Measurements from ENCODE around the gene TNRC6C. TPM values are rescaled to one million over a fixed set of nuclear protein-coding genes. Genes with fewer than 3 reads are reported as not detected.

TNRC6C gene
- total RNA-seq, 3 donors from 2014 or later = 14.1 to 21.7 (median 21.6) TPM

DNA sequence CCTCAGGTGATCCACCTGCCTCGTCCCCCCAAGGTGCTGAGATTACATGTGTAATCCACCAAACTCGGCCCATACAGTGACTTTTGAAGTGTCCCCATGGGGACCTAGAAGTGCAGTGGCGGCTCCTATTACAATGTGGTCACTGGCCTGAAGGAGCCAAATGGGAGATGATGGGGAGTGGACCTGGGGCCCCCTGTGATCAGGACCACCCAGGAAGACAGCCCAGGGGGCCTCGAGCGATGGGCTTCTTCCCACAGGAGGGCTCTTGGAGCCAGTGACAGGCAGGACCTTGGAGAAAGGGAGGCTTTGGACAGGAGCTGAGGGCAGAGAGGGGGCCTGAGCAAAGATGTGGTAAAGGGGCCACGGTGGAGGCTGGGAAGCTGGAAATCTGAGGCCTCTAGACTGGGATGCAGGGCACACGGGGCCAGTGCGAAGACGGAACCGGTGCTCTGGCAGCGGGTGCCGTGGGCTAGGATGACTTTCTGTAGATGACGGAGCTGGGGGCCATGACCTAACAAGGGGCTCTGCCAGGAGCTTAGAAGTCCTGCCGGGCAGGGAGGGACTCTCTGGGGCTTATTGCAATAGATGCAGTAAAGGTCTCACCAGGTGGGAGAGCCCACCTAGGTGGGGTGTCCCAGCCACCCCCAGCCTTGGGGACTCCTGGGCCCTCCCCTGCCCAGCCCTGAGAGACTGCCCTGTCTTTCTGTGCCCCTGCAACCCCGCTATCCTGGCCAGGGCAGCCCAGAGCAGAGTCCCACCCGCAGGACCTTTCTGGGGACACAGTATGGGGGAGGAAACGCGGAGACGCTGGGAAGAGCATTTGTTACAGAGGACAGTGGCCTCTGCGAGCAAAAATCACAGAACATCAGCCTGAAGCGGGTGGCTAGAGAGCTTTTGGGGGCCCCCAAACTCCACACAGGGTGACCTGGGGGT is 185.0 kb downstream of the TNRC6C start:
- H3K36me3 ChIP-seq = no peaks in the 10 kb centered on the region
- intact Hi-C loops (cut with DNase I; ENCODE audit: low total_unique reads) = no loop called here
- no peak for TF ChIP-seq POLR2AphosphoS5 (IDR thresholded peaks at IDR 0.05)
- TF ChIP-seq POLR2A (IDR thresholded peaks at IDR 0.05) = no peak
- TF ChIP-seq, protein P1, sequence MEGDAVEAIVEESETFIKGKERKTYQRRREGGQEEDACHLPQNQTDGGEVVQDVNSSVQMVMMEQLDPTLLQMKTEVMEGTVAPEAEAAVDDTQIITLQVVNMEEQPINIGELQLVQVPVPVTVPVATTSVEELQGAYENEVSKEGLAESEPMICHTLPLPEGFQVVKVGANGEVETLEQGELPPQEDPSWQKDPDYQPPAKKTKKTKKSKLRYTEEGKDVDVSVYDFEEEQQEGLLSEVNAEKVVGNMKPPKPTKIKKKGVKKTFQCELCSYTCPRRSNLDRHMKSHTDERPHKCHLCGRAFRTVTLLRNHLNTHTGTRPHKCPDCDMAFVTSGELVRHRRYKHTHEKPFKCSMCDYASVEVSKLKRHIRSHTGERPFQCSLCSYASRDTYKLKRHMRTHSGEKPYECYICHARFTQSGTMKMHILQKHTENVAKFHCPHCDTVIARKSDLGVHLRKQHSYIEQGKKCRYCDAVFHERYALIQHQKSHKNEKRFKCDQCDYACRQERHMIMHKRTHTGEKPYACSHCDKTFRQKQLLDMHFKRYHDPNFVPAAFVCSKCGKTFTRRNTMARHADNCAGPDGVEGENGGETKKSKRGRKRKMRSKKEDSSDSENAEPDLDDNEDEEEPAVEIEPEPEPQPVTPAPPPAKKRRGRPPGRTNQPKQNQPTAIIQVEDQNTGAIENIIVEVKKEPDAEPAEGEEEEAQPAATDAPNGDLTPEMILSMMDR (IDR thresholded peaks at IDR 0.05) = no peak
- DNase-seq (ENCODE audit: low spot score in 2 of 2) = no peak
- H3K4me1 ChIP-seq = peaks cover 4 to 23% of the 10 kb centered on the region in 2 donors
- peak overlapping the region; percentile 41 to 68 for H3K27ac ChIP-seq
- H3K27me3 ChIP-seq = no peaks in the 10 kb centered on the region
- no peaks in the 10 kb centered on the region for H3K9me3 ChIP-seq
- H3K4me3 ChIP-seq = no peak overlapping the region

GRCh38 chr17:78144147-78144719 is 185.7 kb downstream of the TNRC6C start:
- peak overlapping the region in 1 of 3 donors; percentile 7 for H3K4me3 ChIP-seq
- H3K9me3 ChIP-seq = no peaks in the 10 kb centered on the region
- H3K27ac ChIP-seq = peak overlapping the region; percentile 41 to 68
- intact Hi-C loops (cut with DNase I; ENCODE audit: low total_unique reads) = no loop called here
- peaks cover 4 to 23% of the 10 kb centered on the region in 2 donors for H3K4me1 ChIP-seq
- no peaks in the 10 kb centered on the region for H3K27me3 ChIP-seq
- TF ChIP-seq POLR2A (IDR thresholded peaks at IDR 0.05) = no peak
- TF ChIP-seq, protein P1 (IDR thresholded peaks at IDR 0.05) = no peak
- TF ChIP-seq POLR2AphosphoS5 (IDR thresholded peaks at IDR 0.05) = no peak
- peak in 1 of 2 donors; percentile 56 for DNase-seq (ENCODE audit: low spot score in 2 of 2)
- H3K36me3 ChIP-seq = no peaks in the 10 kb centered on the region

- intact Hi-C loops (cut with DNase I; ENCODE audit: low total_unique reads) = no loop called here
- H3K4me3 ChIP-seq = peak overlapping the region in 1 of 3 donors; percentile 7
- peak; percentile 61 to 76 for DNase-seq (ENCODE audit: low spot score in 2 of 2)
Measured at GRCh38 chr17:78144736-78145641, 186.5 kb downstream of the TNRC6C start.

DNA sequence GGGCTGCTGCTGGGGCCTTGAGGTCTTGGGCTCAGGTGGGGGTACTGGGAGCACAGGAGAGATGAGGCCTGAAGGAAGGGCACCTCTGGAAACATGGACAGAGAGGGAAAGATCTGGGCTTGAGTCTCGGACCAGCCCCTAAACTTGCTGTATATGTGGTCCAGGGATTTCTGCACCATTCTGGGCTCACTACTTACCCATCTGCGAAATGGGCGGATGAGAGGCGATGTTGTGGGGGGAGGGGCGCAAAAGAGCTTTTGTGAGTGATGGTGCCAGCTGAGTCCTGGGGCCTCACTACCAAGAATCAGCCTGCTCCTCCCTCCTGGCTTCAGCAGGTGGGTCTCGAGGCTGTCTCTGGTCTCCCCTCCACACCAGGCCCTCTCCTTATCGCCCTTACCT is 188.0 kb downstream of the TNRC6C start:
- TF ChIP-seq POLR2A (IDR thresholded peaks at IDR 0.05) (no peak), POLR2AphosphoS5 (IDR thresholded peaks at IDR 0.05) (no peak)
- TF ChIP-seq, protein P1 (IDR thresholded peaks at IDR 0.05) = no peak
- no peaks in the 10 kb centered on the region for H3K9me3 ChIP-seq
- H3K36me3 ChIP-seq = no peaks in the 10 kb centered on the region
- intact Hi-C loops (cut with DNase I; ENCODE audit: low total_unique reads) = no loop called here
- no peaks in the 10 kb centered on the region for H3K27me3 ChIP-seq
- peaks cover 3 to 22% of the 10 kb centered on the region in 2 donors for H3K4me1 ChIP-seq
- DNase-seq (ENCODE audit: low spot score in 2 of 2) = no peak
- no peak overlapping the region for H3K4me3 ChIP-seq
- H3K27ac ChIP-seq = no peak overlapping the region

More at GRCh38 chr17:78144736-78145641, 186.5 kb downstream of the TNRC6C start:
- H3K4me1 ChIP-seq = peaks cover 4 to 23% of the 10 kb centered on the region in 2 donors
- H3K27ac ChIP-seq = peak overlapping the region; percentile 41 to 68
- no peaks in the 10 kb centered on the region for H3K27me3 ChIP-seq
- no peaks in the 10 kb centered on the region for H3K9me3 ChIP-seq
- TF ChIP-seq POLR2A (IDR thresholded peaks at IDR 0.05) (no peak), POLR2AphosphoS5 (IDR thresholded peaks at IDR 0.05) (peak in 1 of 3 donors; percentile 8)
- H3K36me3 ChIP-seq = no peaks in the 10 kb centered on the region

DNA sequence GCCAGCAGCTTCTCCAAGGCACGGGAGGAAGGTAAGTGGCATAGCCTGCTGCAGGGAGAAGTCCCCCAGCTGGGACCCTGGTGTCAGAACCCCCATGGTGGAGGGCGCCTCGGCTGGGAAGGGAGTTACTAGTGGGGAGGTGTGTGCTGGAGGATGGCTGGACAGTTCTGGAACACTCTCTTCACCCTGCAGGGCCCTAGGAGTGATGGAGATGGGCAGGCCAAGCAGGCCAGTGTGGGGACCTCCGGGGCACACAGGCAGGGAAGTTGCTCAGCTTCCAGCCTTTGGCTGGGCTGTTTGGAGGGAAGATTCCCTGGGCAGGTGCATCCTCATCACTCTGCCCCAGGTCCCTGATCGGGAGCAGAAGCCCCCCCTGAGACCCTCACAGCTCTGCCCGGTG is 188.4 kb downstream of the TNRC6C start:
- peaks cover 0 to 18% of the 10 kb centered on the region in 2 donors for H3K4me1 ChIP-seq
- H3K27me3 ChIP-seq = no peaks in the 10 kb centered on the region
- H3K36me3 ChIP-seq = no peaks in the 10 kb centered on the region
- intact Hi-C loops (cut with DNase I; ENCODE audit: low total_unique reads) = no loop called here
- TF ChIP-seq, protein P1 (IDR thresholded peaks at IDR 0.05) = no peak
- TF ChIP-seq POLR2AphosphoS5 (IDR thresholded peaks at IDR 0.05) (no peak), POLR2A (IDR thresholded peaks at IDR 0.05) (no peak)
- H3K27ac ChIP-seq = peak overlapping the region in 1 of 2 donors; percentile 54
- H3K4me3 ChIP-seq = no peak overlapping the region
- no peaks in the 10 kb centered on the region for H3K9me3 ChIP-seq
- DNase-seq (ENCODE audit: low spot score in 2 of 2) = no peak

All from breast epithelium (tissue), 4 donors.